DMS114 treated with DMSO at 0.1 percent for 48 hours (cell line): Measurements from ENCODE around the gene PSMG4.

Experiments used
- DNase-seq: peaks from one replicate; lab custom pipeline; 2025; ENCODE audit not compliant: unreplicated experiment; lab: John Stamatoyannopoulos, UW

The PSMG4 gene

DNA sequence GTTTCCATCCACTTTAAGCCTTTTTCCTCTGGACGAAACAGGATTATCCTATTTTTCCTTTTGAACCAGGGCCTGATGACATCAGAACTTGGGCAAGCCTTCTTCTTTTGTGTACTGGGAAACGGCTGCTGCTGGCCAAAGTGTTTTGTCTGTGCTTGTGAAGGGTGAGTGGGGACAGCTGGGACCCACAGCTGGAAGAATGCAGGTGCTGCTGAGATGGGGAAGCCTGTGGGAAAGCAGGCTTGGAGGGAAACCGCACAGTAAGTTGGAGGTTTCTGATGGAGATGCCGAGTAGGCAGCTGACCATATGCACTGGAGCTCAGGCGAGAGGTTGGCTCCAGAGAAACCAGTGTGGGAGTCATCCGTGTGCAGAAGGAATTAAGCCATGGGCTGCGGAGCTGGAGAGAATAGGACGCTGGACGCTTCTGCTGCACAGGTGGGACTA, 8.5 kb upstream of the PSMG4 start:
- no peak for DNase-seq

DNA sequence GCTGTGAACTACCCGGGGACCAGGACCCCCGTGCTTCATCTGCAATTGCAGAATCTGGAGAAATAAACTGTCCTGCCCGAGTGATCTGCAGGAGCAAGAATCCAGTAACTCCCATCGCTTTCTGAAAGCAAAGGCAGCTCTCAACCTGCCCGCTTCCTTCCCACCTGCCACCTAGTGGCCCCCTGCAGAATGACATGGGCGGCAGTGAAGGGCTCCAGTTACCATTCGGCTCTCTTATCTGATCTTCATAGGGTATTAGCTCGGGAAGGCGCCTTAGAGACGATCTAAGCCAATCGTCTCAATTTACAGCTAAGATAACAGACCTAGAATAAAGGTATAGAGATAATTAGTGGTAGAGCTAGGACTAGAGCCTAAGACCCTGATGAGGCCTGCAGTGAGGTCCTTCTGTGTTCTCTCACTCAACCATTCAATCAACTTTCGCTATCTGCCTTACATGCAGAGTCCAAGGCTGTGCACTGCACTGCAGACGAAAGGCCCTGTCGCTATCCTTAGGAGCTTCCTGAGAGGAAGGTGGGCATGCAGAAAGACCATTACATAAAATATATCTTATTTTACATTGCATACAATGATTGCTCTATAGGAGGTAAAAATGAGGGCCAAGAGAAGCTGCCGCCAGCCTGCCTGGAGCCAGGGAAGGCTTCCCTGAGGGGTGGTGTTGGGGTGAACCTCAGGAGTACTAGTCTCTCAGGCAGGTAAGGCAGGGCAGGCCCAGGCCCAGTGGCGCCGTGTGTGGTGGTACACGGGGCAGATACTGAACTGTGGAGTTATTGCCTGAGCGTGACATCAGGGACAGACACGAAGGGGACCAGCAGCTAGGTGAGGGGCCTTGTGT, 7.1 kb upstream of the PSMG4 start:
- DNase-seq: peak; percentile 85

DNA sequence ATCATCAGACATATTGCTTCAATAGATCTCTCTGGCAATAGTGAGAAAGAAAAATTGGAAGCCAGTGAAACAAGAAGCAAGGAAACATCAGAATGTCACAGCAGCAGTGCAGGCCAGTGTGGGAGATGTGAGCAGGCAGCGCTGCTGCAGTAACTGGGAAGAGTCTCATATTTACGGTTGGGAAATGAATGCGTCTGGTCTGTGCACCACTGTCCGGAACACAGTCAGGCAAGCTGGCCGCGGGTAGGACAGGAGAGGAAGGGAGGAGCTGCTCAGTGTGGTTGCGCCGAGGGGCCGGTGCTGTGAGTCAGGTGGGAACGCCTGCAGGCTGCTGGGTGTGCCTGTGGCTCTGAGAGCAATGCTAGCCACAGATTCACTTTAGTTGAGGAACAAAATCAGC, 6.4 kb upstream of the PSMG4 start:
- DNase-seq: no peak

- no peak for DNase-seq
Measured at GRCh38 chr6:3252861-3253596, 5.7 kb upstream of the PSMG4 start.

DNA sequence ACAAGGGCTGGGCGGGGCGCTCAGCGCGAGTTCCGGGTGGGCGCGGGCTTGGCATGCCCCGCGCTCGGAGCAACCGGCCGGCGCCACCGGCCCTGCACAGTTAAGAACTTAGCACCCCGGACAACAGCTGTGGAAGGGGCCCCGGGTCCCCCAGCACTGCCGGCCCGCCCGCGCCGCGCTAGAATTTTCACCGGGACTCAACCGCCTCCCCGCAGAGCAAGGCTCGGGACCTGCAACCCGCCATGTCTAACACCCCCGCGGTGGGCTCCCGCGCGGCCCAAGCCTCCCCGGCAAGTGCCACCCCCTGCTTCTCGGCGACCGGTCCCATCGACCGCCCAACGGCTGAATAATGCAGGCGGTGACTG, 5.2 kb upstream of the PSMG4 start:
- no peak for DNase-seq

DNA sequence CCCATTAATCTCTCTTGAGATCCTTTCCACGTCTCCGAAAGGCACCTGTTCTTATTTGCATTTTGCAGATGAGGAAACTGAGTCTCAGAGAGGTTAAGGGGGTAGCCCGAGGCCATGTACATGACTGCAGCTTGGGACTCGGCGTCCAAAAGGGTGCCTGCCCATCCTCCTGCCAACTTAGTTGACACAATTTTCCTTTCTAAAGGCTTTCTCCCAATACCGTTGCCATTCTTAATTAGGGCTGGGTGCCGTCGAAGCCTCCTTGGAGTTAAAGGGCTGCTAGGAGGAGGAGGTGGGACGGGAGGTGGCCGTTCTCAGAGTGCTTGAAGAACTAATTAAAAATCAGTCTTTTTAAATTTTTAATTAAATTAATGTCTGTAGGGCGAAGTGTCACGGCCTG, 546 bp upstream of the PSMG4 start:
- DNase-seq: no peak

- DNase-seq: peak; percentile 54
Measured at GRCh38 chr6:3259491-3259958, 778 bp downstream of the PSMG4 start.

DNA sequence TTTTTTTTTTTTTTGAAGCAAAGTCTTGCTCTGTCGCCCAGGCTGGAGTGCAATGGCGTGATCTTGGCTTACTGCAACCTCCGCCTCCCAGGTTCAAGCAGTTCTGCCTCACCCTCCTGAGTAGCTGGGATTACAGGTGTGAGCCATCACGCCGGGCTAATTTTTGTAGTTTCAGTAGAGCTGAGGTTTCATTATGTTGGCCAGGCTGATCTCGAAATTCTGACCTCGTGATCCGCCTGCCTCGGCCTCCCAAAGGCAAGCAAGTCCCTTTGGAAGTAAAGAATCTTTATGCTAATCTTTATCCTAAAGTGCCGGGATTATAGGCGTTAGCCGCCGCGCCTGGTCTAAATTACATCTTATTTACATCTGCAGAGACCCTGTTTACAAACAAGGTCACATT, 1.5 kb downstream of the PSMG4 start:
- no peak for DNase-seq

GRCh38 chr6:3260772-3261517, 2.2 kb downstream of the PSMG4 start:
- no peak for DNase-seq

GRCh38 chr6:3261518-3261820, 2.7 kb downstream of the PSMG4 start:
- DNase-seq: no peak

DNA sequence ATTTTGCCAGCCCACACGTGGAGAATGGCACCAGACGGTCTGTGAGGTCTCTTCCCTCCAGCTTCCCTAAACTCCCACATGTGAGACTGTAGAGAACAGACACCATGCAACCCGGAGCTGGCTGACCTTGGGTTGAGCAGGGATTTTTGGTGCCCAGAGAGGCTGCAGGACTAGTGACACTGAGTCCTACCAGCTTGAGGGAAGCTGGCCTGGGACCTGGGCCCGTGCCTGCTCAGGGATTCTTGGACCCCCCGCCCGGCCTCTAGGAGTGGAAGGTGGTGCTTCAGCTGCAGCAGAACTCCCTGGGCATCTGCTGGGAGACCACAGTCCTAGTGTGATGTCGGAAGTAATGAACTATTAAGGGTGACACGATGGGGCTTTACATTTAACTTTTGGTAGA, 3.2 kb downstream of the PSMG4 start:
- no peak for DNase-seq

DNA sequence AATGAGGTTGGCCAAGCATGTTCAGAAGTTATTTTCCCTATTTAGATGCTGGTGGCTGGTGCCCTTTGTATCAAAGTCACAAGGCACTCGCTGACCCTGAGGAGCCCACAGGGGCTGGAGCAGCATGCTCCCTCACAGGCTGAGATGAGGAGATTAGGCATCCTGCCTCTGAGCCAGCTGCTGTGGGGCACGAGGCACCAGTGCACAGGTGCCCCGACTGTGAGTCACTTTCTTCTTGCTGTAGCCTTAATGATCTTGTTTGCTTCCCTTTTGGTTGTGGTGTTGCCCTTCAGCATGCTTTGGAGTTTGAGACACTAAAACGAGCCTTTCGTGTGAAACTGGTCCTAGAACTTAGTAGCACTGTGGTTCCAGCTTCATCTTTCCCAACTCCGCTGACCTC, 4.3 kb downstream of the PSMG4 start:
- no peak for DNase-seq

DNA sequence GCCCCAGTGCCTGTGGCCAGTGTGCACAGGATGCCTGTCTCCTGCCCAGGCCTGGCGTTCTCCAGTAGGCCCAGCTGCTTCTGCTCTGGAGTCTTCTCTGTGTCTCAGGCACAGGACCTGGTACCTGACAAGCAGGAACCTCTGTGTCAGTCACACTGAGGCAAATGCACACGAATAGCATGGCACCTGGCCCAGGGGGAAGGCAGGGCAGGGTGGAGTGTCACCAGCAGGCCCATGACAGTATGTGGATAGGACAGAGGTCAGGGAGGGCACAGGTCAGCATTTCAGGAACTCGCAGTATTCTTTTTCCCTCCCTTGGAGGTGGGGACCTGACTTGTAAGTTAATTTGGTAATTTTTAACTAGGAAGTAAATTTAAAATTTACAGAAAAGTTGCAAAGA, 5.6 kb downstream of the PSMG4 start:
- DNase-seq: no peak

DNA sequence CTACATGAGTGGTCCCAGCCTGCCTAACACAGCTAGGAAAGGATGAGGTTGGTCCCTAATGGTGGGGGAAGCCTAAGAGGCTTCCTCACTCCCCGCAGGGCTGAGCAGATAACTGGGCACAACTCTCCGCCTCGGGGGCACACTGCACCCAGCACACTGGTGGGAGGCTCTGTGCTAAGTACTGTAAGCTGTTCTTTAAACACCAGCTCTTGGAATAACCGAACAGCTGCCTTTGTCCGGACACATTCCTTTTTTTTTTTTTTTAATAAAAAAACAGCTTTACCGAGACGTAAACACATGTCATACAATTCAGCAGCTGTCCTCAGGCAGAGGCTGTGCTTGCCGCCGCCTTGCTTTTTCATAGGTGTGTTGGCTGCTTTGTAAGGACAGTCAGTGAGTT, 6.9 kb downstream of the PSMG4 start:
- DNase-seq: no peak

- DNase-seq: no peak
Measured at GRCh38 chr6:3266170-3266569, 7.4 kb downstream of the PSMG4 start.

DNA sequence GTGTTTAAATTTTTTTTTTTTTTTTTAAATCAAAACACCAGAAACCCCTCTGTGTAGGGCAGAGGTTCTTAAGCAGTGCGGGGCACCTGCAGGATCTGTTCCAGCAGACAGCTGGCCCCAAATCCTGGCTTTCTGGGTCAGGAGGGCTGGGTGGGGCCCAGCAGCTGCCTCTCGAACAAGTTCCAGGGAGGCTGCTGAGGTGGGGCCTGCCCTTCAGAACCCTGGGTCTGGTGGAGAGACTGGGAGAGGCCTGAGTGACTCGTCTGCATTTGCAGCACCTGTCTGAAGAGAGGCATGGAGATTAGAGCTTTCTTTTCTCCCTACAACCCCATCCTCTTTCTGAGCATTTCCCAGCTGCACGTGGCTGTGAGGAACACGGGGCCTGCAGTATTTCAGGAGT, 8.4 kb downstream of the PSMG4 start:
- no peak for DNase-seq

DNA sequence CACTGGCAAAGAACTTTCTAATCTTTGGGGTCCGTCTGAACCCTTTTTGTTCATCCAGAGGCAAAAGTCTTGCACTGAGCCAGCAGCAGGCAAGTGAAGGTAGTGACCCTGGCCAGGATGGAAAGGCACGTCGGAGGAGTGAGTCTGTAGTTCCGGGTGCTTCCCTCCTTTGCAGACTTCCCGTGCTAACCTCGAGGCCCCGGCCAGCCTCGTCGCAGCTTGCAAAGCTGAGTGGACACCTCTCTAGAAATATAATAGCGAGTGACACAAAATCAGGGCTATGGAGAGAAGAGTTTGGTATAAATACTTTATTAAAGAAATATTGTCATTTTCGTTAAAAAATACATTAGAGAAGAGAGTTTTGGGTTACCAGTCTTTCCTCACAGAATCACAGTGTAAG, 9.9 kb downstream of the PSMG4 start:
- DNase-seq: no peak

GRCh38 chr6:3269281-3269975, 10.7 kb downstream of the PSMG4 start:
- DNase-seq: no peak

GRCh38 chr6:3270258-3270657, 11.5 kb downstream of the PSMG4 start:
- no peak for DNase-seq

GRCh38 chr6:3271756-3272155, 13.0 kb downstream of the PSMG4 start:
- no peak for DNase-seq

GRCh38 chr6:3272911-3273547, 14.3 kb downstream of the PSMG4 start:
- no peak for DNase-seq
